Measurements from ENCODE around the gene GJC2. TPM values are rescaled to one million over a fixed set of nuclear protein-coding genes. Genes with fewer than 3 reads are reported as not detected.

GJC2 gene
- total RNA-seq, 1 donor from 2014 or later: 1.0 TPM

DNA sequence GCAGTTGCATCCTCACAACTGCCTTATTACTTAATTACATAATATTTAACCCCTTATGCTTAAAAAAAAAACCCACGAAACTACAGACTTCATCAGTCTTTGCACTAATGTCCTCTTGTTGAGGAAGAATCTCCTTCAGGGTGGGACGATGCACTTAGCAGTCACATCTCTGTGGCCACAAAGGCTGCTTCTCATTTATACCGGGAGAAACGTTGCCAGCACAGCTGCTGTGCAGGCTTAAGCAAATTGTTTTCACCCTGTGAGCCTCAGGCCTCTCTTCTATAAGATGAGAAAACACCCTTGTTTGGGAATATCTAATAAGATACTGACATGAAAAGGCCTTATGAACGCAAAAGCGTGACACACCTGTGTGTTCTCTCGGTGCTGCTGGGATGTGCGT, 55.2 kb downstream of the GJC2 start:
- TF ChIP-seq, protein P1, sequence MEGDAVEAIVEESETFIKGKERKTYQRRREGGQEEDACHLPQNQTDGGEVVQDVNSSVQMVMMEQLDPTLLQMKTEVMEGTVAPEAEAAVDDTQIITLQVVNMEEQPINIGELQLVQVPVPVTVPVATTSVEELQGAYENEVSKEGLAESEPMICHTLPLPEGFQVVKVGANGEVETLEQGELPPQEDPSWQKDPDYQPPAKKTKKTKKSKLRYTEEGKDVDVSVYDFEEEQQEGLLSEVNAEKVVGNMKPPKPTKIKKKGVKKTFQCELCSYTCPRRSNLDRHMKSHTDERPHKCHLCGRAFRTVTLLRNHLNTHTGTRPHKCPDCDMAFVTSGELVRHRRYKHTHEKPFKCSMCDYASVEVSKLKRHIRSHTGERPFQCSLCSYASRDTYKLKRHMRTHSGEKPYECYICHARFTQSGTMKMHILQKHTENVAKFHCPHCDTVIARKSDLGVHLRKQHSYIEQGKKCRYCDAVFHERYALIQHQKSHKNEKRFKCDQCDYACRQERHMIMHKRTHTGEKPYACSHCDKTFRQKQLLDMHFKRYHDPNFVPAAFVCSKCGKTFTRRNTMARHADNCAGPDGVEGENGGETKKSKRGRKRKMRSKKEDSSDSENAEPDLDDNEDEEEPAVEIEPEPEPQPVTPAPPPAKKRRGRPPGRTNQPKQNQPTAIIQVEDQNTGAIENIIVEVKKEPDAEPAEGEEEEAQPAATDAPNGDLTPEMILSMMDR (IDR thresholded peaks at IDR 0.05; ENCODE audit: borderline replicate concordance): no peak
- peaks cover 3% of the 10 kb centered on the region for H3K9me3 ChIP-seq (replicated peaks)
- peaks cover 44% of the 10 kb centered on the region for H3K4me1 ChIP-seq
- intact Hi-C loops (cut with micrococcal nuclease): no loop called here
- DNase-seq: no peak
- H3K36me3 ChIP-seq: peaks cover 9% of the 10 kb centered on the region
- no peak overlapping the region for H3K27ac ChIP-seq (replicated peaks)
- peaks cover 9% of the 10 kb centered on the region for H3K27me3 ChIP-seq (ENCODE audit: low read depth)
- no peak overlapping the region for H3K4me3 ChIP-seq

DNA sequence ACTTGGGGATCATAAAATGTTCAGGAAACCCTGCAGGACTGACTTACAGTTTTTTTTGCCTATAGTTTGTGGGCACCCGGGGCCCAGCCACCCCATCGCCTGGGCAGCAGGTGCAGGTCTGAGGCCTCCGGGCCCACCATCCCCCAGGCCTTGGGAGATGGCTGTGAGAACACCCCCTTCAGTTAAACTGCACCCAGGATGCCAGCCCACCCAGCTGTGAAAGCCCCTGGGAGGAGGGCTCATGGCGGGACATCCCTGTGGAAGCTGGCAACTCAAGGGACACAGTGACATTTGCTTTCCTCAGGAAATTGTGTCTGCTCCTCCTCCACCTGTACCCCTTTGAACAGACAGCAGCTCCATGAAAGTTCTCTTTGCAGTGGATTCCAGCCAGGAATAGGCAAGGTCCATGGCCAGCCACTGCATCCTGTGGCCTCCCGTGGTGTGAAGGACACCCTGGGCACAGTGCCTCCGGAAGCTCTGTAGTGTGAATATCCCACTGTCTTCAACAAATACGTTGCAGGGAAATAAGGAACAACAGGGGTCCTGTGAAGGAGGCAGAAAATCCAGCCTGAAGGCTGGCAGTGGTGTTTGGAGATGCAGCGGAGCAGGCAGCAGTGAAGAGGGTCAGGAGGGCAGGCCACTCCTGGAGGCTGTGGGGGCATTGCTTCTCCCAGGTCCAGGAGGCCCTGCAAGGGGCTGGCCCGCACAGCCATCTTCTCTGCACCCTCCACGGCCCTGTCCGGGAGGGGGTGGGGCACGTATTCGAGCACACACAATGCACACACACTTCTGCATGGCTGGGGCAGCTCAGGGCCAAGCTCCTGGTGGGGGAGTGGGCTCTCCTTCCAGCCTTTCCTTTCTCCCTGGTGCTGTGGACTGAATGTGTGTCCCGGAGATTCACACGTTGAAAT, 56.1 kb downstream of the GJC2 start:
- no peak for DNase-seq
- TF ChIP-seq, protein P1 (IDR thresholded peaks at IDR 0.05; ENCODE audit: borderline replicate concordance): no peak
- Histone ChIP-seq H3K4me1 (peaks cover 52% of the 10 kb centered on the region), H3K9me3 (replicated peaks) (no peaks in the 10 kb centered on the region), H3K27ac (replicated peaks) (peak overlapping the region; percentile 98), H3K27me3 (ENCODE audit: low read depth) (peaks cover 9% of the 10 kb centered on the region), H3K4me3 (no peak overlapping the region), H3K36me3 (peaks cover 4% of the 10 kb centered on the region)
- intact Hi-C loops (cut with micrococcal nuclease): no loop called here

DNA sequence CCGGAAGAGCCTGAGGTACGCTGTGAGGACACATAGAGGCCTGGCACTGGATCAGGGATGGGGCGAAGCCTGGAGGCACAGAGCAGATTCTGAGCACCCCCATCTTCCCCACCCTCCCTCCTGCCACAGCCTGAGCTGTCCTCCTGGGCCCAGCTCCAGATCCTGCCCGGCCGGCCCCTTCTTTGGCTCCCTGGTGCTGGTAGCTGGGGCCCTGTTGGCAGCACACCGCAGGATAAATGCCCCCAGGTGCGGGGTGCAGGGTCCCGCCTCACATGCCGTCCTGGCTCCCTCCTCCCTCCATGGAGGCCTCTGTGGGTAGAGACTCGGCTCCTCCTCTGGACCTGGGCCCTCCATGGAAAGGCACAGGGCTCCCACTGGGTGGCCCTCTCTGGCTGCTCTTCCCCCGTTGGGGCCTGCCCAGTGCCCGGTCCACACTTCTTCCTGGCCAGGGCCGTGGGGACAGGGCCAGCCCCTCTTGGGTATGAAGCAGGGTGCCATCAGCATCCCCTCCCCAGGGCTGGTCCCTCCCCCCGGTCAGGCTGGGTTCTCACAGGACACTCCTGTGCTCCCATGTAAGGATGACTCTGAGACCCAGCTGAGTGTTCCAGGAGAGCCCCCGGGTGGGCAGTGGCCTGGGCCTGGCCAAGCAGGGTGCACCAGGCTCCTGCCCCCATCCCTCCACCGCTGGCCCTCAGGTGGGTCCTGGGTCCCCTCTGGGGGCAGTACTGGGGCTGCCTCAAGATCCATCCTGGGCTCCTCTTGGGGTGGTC, 57.0 kb downstream of the GJC2 start:
- Histone ChIP-seq H3K27me3 (ENCODE audit: low read depth) (peaks cover 17% of the 10 kb centered on the region), H3K36me3 (peaks cover 2% of the 10 kb centered on the region), H3K27ac (replicated peaks) (peak overlapping the region; percentile 98), H3K9me3 (replicated peaks) (no peaks in the 10 kb centered on the region), H3K4me1 (peaks cover 62% of the 10 kb centered on the region), H3K4me3 (no peak overlapping the region)
- intact Hi-C loops (cut with micrococcal nuclease): no loop called here
- DNase-seq: no peak
- TF ChIP-seq, protein P1 (IDR thresholded peaks at IDR 0.05; ENCODE audit: borderline replicate concordance): no peak

DNA sequence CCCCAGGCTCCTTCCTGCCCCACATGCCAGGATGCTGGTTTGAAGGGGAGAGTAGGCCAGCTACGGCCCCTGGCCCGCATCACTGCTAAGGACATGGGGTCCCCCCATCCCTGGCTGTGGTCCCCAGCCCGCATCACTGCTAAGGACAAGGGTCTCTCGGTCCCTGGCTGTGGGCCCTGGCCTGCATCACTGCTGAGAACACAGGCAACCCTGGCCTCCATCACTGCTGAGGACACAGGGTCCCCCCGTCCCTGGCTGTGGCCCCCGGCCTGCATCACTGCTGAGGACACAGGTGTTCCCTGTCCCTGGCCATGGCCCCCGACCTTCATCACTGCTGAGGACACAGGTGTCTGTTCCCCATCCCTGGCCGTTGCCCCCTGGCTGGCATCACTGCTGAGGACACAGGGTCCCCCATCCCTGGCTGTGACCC, 57.7 kb downstream of the GJC2 start:
- H3K36me3 ChIP-seq: peaks cover 8% of the 10 kb centered on the region
- H3K27ac ChIP-seq (replicated peaks): peak overlapping the region; percentile 98
- peak overlapping the region; percentile 77 for H3K4me3 ChIP-seq
- H3K9me3 ChIP-seq (replicated peaks): no peaks in the 10 kb centered on the region
- no peak for DNase-seq
- H3K4me1 ChIP-seq: peaks cover 68% of the 10 kb centered on the region
- peaks cover 24% of the 10 kb centered on the region for H3K27me3 ChIP-seq (ENCODE audit: low read depth)
- intact Hi-C loops (cut with micrococcal nuclease): no loop called here
- TF ChIP-seq, protein P1 (IDR thresholded peaks at IDR 0.05; ENCODE audit: borderline replicate concordance): no peak

Measured in left ventricle myocardium inferior (tissue), 1 donor.